HEK293 (cell line): Measurements from ENCODE around the gene ORMDL1.

ENCODE experiments used
- CTCF ChIA-PET: fragments of 350-600 bp; formaldehyde crosslinking; extraction: SDS; loops from one replicate; lab custom pipeline; 2021; ENCODE audit warnings: antibody characterized with exemption; lab: Yijun Ruan, JAX
- POLR2A ChIA-PET: fragments of 300-600 bp; formaldehyde crosslinking; extraction: SDS; loops from one replicate; lab custom pipeline; 2020; ENCODE audit warnings: antibody characterized with exemption, inconsistent platforms; lab: Yijun Ruan, JAX
- H3K27ac ChIP-seq: fragments of 200-500 bp; sonication (Bioruptor generic); 2 replicates; pipeline ENCODE4 v1.5.1; 2014; ENCODE audit warnings: low read depth, low read length, control low read depth, inconsistent platforms; ENCODE audit errors: extremely low read depth
- H3K36me3 ChIP-seq, 2 experiments: fragments of 200-500 bp in 1 of 2; sonication (Bioruptor generic) in 1 of 2; 1 replicate in 1 of 2; 2 replicates in 1 of 2; pipeline ENCODE4 v1.5.1; 2014 to 2017; ENCODE audit warnings: inconsistent platforms in 2 of 2, low read length in 2 of 2; ENCODE audit not compliant: control insufficient read depth in 2 of 2, insufficient read depth in 1 of 2
- H3K4me1 ChIP-seq: fragments of 200-500 bp; sonication (Bioruptor generic); 2 replicates; pipeline ENCODE4 v1.5.1; 2014; ENCODE audit warnings: mild to moderate bottlenecking, low read length, inconsistent platforms; ENCODE audit not compliant: control insufficient read depth, insufficient read depth
- H3K4me3 ChIP-seq: 2 replicates; pipeline ENCODE4 v1.5.1; 2011; ENCODE audit warnings: low read depth, mild to moderate bottlenecking, control low read depth, low read length, moderate library complexity
- H3K9me3 ChIP-seq: fragments of 200-500 bp; sonication (Bioruptor generic); 2 replicates; pipeline ENCODE4 v1.5.1; 2014; ENCODE audit warnings: low read depth, low read length, inconsistent platforms; ENCODE audit not compliant: control insufficient read depth, insufficient read depth
- OSR2 ChIP-seq: fragments of 450-650 bp; formaldehyde crosslinking; IDR thresholded peaks from 2 replicates; pipeline ENCODE4 v1.5.1; 2016; ENCODE audit warnings: missing biosample characterization, missing genetic modification characterization
- RBAK ChIP-seq: fragments of 450-650 bp; formaldehyde crosslinking; IDR thresholded peaks from 2 replicates; pipeline ENCODE4 v1.5.1; 2016; ENCODE audit warnings: missing biosample characterization, missing genetic modification characterization
- REPIN1 ChIP-seq: fragments of 450-650 bp; formaldehyde crosslinking; IDR thresholded peaks from 2 replicates; pipeline ENCODE4 v1.5.1; 2017; ENCODE audit warnings: missing biosample characterization, missing genetic modification characterization, low read depth
- ZFHX2 ChIP-seq: fragments of 450-650 bp; formaldehyde crosslinking; conservative IDR thresholded peaks from 2 replicates; pipeline ENCODE4 v1.5.1; 2016; ENCODE audit warnings: missing biosample characterization, missing genetic modification characterization
- ZNF23 ChIP-seq: fragments of 450-650 bp; formaldehyde crosslinking; IDR thresholded peaks from 2 replicates; pipeline ENCODE4 v1.5.1; 2016; ENCODE audit warnings: missing biosample characterization, missing genetic modification characterization, borderline replicate concordance
- ZNF239 ChIP-seq: fragments of 450-650 bp; formaldehyde crosslinking; IDR thresholded peaks from 2 replicates; pipeline ENCODE4 v1.5.1; 2016; ENCODE audit warnings: missing biosample characterization, missing genetic modification characterization
- ZNF514 ChIP-seq: fragments of 450-650 bp; formaldehyde crosslinking; IDR thresholded peaks from 2 replicates; pipeline ENCODE4 v1.5.1; 2016; ENCODE audit warnings: missing biosample characterization, missing genetic modification characterization
- ZNF544 ChIP-seq: fragments of 450-650 bp; formaldehyde crosslinking; IDR thresholded peaks from 2 replicates; pipeline ENCODE4 v1.5.0; 2017; ENCODE audit warnings: missing biosample characterization, missing genetic modification characterization
- ZNF658 ChIP-seq: fragments of 450-650 bp; formaldehyde crosslinking; IDR thresholded peaks from 2 replicates; pipeline ENCODE4; 2016; ENCODE audit warnings: missing biosample characterization, missing genetic modification characterization
- ZNF692 ChIP-seq: fragments of 450-650 bp; formaldehyde crosslinking; IDR thresholded peaks from 2 replicates; pipeline ENCODE4 v1.5.1; 2016; ENCODE audit warnings: missing biosample characterization, missing genetic modification characterization
- ZNF704 ChIP-seq: fragments of 450-650 bp; formaldehyde crosslinking; IDR thresholded peaks from 2 replicates; pipeline ENCODE4 v1.5.1; 2016; ENCODE audit warnings: missing biosample characterization, missing genetic modification characterization
- ZSCAN30 ChIP-seq: fragments of 450-650 bp; IDR thresholded peaks from 2 replicates; pipeline ENCODE4 v1.5.1; 2018; ENCODE audit warnings: missing biosample characterization, mild to moderate bottlenecking, missing genetic modification characterization, moderate library complexity
- TF ChIP-seq, protein P1 (sequence below): fragments of 450-650 bp; formaldehyde crosslinking; IDR thresholded peaks from 2 replicates; pipeline ENCODE4 v1.5.1; 2016; ENCODE audit warnings: missing biosample characterization, missing genetic modification characterization, borderline replicate concordance
- TF ChIP-seq, protein P2 (sequence below): fragments of 450-650 bp; formaldehyde crosslinking; IDR thresholded peaks from 2 replicates; pipeline ENCODE4 v1.5.1; 2016; ENCODE audit warnings: missing biosample characterization, missing genetic modification characterization

ORMDL1 gene

GRCh38 chr2:189770590-189771322 is 13.4 kb downstream of the ORMDL1 start:
- ChIA-PET POLR2A (no interaction called here), CTCF (no interaction called here)
- H3K36me3 ChIP-seq: peaks cover 50 to 80% of the 10 kb centered on the region in 2 experiments
- H3K27ac ChIP-seq: no peak overlapping the region
- H3K9me3 ChIP-seq: no peaks in the 10 kb centered on the region
- no peak overlapping the region for H3K4me3 ChIP-seq
- no peaks in the 10 kb centered on the region for H3K4me1 ChIP-seq
- TF ChIP-seq ZNF692 (tag by site-specific recombination): no peak
- TF ChIP-seq OSR2: no peak
- no peak for TF ChIP-seq ZNF544 (tag by site-specific recombination)
- TF ChIP-seq, protein P1, sequence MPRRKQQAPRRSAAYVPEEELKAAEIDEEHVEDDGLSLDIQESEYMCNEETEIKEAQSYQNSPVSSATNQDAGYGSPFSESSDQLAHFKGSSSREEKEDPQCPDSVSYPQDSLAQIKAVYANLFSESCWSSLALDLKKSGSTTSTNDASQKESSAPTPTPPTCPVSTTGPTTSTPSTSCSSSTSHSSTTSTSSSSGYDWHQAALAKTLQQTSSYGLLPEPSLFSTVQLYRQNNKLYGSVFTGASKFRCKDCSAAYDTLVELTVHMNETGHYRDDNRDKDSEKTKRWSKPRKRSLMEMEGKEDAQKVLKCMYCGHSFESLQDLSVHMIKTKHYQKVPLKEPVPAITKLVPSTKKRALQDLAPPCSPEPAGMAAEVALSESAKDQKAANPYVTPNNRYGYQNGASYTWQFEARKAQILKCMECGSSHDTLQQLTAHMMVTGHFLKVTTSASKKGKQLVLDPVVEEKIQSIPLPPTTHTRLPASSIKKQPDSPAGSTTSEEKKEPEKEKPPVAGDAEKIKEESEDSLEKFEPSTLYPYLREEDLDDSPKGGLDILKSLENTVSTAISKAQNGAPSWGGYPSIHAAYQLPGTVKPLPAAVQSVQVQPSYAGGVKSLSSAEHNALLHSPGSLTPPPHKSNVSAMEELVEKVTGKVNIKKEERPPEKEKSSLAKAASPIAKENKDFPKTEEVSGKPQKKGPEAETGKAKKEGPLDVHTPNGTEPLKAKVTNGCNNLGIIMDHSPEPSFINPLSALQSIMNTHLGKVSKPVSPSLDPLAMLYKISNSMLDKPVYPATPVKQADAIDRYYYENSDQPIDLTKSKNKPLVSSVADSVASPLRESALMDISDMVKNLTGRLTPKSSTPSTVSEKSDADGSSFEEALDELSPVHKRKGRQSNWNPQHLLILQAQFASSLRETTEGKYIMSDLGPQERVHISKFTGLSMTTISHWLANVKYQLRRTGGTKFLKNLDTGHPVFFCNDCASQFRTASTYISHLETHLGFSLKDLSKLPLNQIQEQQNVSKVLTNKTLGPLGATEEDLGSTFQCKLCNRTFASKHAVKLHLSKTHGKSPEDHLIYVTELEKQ (tag by site-specific recombination): no peak
- no peak for TF ChIP-seq ZNF514 (tag by site-specific recombination)
- TF ChIP-seq REPIN1 (tag by site-specific recombination): no peak
- TF ChIP-seq ZNF23 (tag by site-specific recombination): no peak
- TF ChIP-seq ZNF239 (tag by site-specific recombination): no peak
- TF ChIP-seq ZFHX2 (tag by site-specific recombination): no peak
- no peak for TF ChIP-seq ZNF658 (tag by site-specific recombination)
- no peak for TF ChIP-seq ZNF704 (tag by site-specific recombination)

GRCh38 chr2:189763908-189764661 is 20.1 kb downstream of the ORMDL1 start:
- H3K9me3 ChIP-seq: no peaks in the 10 kb centered on the region
- H3K27ac ChIP-seq: no peak overlapping the region
- POLR2A ChIA-PET: interaction anchor here (1.5 kb wide), 1 partner anchor 94 kb away, joined by 10 read pairs; no protein-coding TSS in a partner anchor
- CTCF ChIA-PET: interaction anchor here (0.6 to 3.0 kb wide), 6 partner anchors 8 to 102 kb away, joined by 3 to 15 read pairs (median 7); partner anchors contain the start of gene ASNSD1
- no peaks in the 10 kb centered on the region for H3K4me1 ChIP-seq
- no peak overlapping the region for H3K4me3 ChIP-seq
- peaks cover 7 to 23% of the 10 kb centered on the region in 2 experiments for H3K36me3 ChIP-seq
- TF ChIP-seq ZSCAN30 (tag by site-specific recombination) (no peak), RBAK (tag by site-specific recombination) (no peak)
- TF ChIP-seq, protein P2, sequence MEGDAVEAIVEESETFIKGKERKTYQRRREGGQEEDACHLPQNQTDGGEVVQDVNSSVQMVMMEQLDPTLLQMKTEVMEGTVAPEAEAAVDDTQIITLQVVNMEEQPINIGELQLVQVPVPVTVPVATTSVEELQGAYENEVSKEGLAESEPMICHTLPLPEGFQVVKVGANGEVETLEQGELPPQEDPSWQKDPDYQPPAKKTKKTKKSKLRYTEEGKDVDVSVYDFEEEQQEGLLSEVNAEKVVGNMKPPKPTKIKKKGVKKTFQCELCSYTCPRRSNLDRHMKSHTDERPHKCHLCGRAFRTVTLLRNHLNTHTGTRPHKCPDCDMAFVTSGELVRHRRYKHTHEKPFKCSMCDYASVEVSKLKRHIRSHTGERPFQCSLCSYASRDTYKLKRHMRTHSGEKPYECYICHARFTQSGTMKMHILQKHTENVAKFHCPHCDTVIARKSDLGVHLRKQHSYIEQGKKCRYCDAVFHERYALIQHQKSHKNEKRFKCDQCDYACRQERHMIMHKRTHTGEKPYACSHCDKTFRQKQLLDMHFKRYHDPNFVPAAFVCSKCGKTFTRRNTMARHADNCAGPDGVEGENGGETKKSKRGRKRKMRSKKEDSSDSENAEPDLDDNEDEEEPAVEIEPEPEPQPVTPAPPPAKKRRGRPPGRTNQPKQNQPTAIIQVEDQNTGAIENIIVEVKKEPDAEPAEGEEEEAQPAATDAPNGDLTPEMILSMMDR (tag by site-specific recombination): 0 out of 2 replicates have a peak, but pooled peaks have one; percentile 34
